GM23338 (cell line): Measurements from ENCODE around the gene DFFB.

Experiments used
- CTCF ChIP-seq, 2 experiments: fragments of 200-600 bp in 1 of 2; sonication (generic) in 1 of 2; conservative IDR thresholded peaks; 2 replicates each; pipeline versions ENCODE4 v1.5.1 to v1.6.1; 2016 to 2017; ENCODE audit warnings: antibody characterized with exemption in 2 of 2, low read depth in 2 of 2, mild to moderate bottlenecking in 2 of 2, moderate library complexity in 1 of 2
- EZH2 ChIP-seq: fragments of 200-600 bp; sonication (generic); IDR thresholded peaks from one replicate; pipeline ENCODE4 v1.8.0; 2017; ENCODE audit warnings: antibody characterized with exemption, mild to moderate bottlenecking, low read depth; ENCODE audit not compliant: unreplicated experiment
- EZH2phosphoT487 ChIP-seq: fragments of 200-600 bp; sonication (generic); IDR thresholded peaks from one replicate; pipeline ENCODE4 v1.8.1; 2018; ENCODE audit warnings: antibody characterized with exemption; ENCODE audit not compliant: unreplicated experiment
- JUNB ChIP-seq: IDR thresholded peaks from one replicate; pipeline ENCODE4 v1.6.1; 2016; ENCODE audit warnings: antibody characterized with exemption; ENCODE audit not compliant: unreplicated experiment
- TF ChIP-seq, protein P1 (sequence below): IDR thresholded peaks from one replicate; pipeline ENCODE4 v1.6.1; 2018; ENCODE audit warnings: antibody characterized with exemption; ENCODE audit not compliant: unreplicated experiment

GRCh38 chr1:3891329-3891865 lies 34.1 kb downstream of the DFFB start:
- no peak for TF ChIP-seq CTCF (conservative IDR thresholded peaks at IDR 0.05; ENCODE audit: low read depth in 2 of 2)
- TF ChIP-seq EZH2phosphoT487 = no peak
- TF ChIP-seq, protein P1, sequence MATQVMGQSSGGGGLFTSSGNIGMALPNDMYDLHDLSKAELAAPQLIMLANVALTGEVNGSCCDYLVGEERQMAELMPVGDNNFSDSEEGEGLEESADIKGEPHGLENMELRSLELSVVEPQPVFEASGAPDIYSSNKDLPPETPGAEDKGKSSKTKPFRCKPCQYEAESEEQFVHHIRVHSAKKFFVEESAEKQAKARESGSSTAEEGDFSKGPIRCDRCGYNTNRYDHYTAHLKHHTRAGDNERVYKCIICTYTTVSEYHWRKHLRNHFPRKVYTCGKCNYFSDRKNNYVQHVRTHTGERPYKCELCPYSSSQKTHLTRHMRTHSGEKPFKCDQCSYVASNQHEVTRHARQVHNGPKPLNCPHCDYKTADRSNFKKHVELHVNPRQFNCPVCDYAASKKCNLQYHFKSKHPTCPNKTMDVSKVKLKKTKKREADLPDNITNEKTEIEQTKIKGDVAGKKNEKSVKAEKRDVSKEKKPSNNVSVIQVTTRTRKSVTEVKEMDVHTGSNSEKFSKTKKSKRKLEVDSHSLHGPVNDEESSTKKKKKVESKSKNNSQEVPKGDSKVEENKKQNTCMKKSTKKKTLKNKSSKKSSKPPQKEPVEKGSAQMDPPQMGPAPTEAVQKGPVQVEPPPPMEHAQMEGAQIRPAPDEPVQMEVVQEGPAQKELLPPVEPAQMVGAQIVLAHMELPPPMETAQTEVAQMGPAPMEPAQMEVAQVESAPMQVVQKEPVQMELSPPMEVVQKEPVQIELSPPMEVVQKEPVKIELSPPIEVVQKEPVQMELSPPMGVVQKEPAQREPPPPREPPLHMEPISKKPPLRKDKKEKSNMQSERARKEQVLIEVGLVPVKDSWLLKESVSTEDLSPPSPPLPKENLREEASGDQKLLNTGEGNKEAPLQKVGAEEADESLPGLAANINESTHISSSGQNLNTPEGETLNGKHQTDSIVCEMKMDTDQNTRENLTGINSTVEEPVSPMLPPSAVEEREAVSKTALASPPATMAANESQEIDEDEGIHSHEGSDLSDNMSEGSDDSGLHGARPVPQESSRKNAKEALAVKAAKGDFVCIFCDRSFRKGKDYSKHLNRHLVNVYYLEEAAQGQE = no peak
- no peak for TF ChIP-seq EZH2
- TF ChIP-seq JUNB = no peak
